ENCODE measurements around the gene SERPINB4.
"Not testable (repeated sequence)": the region's sequence is repeated elsewhere in the genome, so short reads cannot be mapped to it uniquely, and the experiment has no call there.

The SERPINB4 gene

GRCh38 chr18:63644142-63644541 lies at the start of gene SERPINB4:
Gene SERPINB4, minus strand, starts transcription at chr18:63644256. Its CDS starts 679 bp downstream, at chr18:63643577.
- FAIRE-seq: peak; percentile 21

- no peak for FAIRE-seq
Measured at GRCh38 chr18:63689064-63689463, 45.0 kb upstream of the SERPINB4 start.

- no peak for FAIRE-seq
Measured at GRCh38 chr18:63686871-63687270, 42.8 kb upstream of the SERPINB4 start.

GRCh38 chr18:63684718-63685117 lies 40.7 kb upstream of the SERPINB4 start:
- no peak for FAIRE-seq

GRCh38 chr18:63683890-63684289 lies 39.8 kb upstream of the SERPINB4 start:
- FAIRE-seq: no peak

- no peak for FAIRE-seq
Measured at GRCh38 chr18:63683152-63683551, 39.1 kb upstream of the SERPINB4 start.

GRCh38 chr18:63681449-63682340 lies 37.6 kb upstream of the SERPINB4 start:
- peak; percentile 51 for FAIRE-seq

GRCh38 chr18:63679820-63680606 lies 36.0 kb upstream of the SERPINB4 start:
- FAIRE-seq: no peak

GRCh38 chr18:63677500-63678225 lies 33.6 kb upstream of the SERPINB4 start:
- no peak for FAIRE-seq

- no peak for FAIRE-seq
Measured at GRCh38 chr18:63676526-63677323, 32.7 kb upstream of the SERPINB4 start.

GRCh38 chr18:63664571-63664970 lies 20.5 kb upstream of the SERPINB4 start:
- FAIRE-seq: no peak

- not testable (repeated sequence) for FAIRE-seq
Measured at GRCh38 chr18:63661750-63662149, 17.7 kb upstream of the SERPINB4 start, which contains the start of gene SERPINB3. Gene SERPINB3, minus strand, starts transcription at chr18:63661893. Its CDS starts 677 bp downstream, at chr18:63661216.

- not testable (repeated sequence) for FAIRE-seq
Measured at GRCh38 chr18:63658920-63659319, 14.9 kb upstream of the SERPINB4 start.

GRCh38 chr18:63650271-63650670 lies 6.2 kb upstream of the SERPINB4 start:
- FAIRE-seq: not testable (repeated sequence)

- FAIRE-seq: no peak
Measured at GRCh38 chr18:63648241-63648640, 4.2 kb upstream of the SERPINB4 start.

GRCh38 chr18:63646936-63647335 lies 2.9 kb upstream of the SERPINB4 start:
- FAIRE-seq: no peak

GRCh38 chr18:63644694-63645093 lies 638 bp upstream of the SERPINB4 start:
- not testable (repeated sequence) for FAIRE-seq

- not testable (repeated sequence) for FAIRE-seq
Measured at GRCh38 chr18:63642668-63643356, 1.2 kb downstream of the SERPINB4 start.

GRCh38 chr18:63641157-63641680 lies 2.8 kb downstream of the SERPINB4 start:
- not testable (repeated sequence) for FAIRE-seq

GRCh38 chr18:63637703-63638102 lies 6.4 kb downstream of the SERPINB4 start:
- no peak for FAIRE-seq

- no peak for FAIRE-seq
Measured at GRCh38 chr18:63627819-63628218, 16.2 kb downstream of the SERPINB4 start.
